ENCODE measurements around the gene SIM1.

SIM1 gene

GRCh38 chr6:100457311-100457990 lies 7.3 kb downstream of the SIM1 start:
- in situ Hi-C loops (cut with MboI; ENCODE audit: low sequenced_read_pairs, unreplicated experiment), result loop anchor here (25.0 kb wide), 1 partner anchor 845 kb away; the partner anchor contains the start of gene PRDM13
- peak; percentile 25 for DNase-seq (ENCODE audit: low spot score)
- no peak for TF ChIP-seq CTCF (IDR thresholded peaks at IDR 0.05; ENCODE audit: borderline replicate concordance, control extremely low read depth, extremely low read depth, insufficient read depth, missing control alignments)

GRCh38 chr6:100456908-100457235 lies 7.8 kb downstream of the SIM1 start:
- no peak for TF ChIP-seq CTCF (IDR thresholded peaks at IDR 0.05; ENCODE audit: borderline replicate concordance, control extremely low read depth, extremely low read depth, insufficient read depth, missing control alignments)
- DNase-seq (ENCODE audit: low spot score), result no peak
- in situ Hi-C loops (cut with MboI; ENCODE audit: low sequenced_read_pairs, unreplicated experiment), result loop anchor here (25.0 kb wide), 1 partner anchor 845 kb away; the partner anchor contains the start of gene PRDM13

GRCh38 chr6:100456141-100456907 lies 8.4 kb downstream of the SIM1 start:
- in situ Hi-C loops (cut with MboI; ENCODE audit: low sequenced_read_pairs, unreplicated experiment), result loop anchor here (25.0 kb wide), 1 partner anchor 844 kb away; the partner anchor contains the start of gene PRDM13
- TF ChIP-seq CTCF (IDR thresholded peaks at IDR 0.05; ENCODE audit: borderline replicate concordance, control extremely low read depth, extremely low read depth, insufficient read depth, missing control alignments), result no peak
- peak; percentile 14 for DNase-seq (ENCODE audit: low spot score)

- no peak for TF ChIP-seq CTCF (IDR thresholded peaks at IDR 0.05; ENCODE audit: borderline replicate concordance, control extremely low read depth, extremely low read depth, insufficient read depth, missing control alignments)
- DNase-seq (ENCODE audit: low spot score), result peak; percentile 20
- in situ Hi-C loops (cut with MboI; ENCODE audit: low sequenced_read_pairs, unreplicated experiment), result loop anchor here (25.0 kb wide), 1 partner anchor 843 kb away; the partner anchor contains the start of gene PRDM13
Observed at GRCh38 chr6:100455230-100456124, 9.2 kb downstream of the SIM1 start.

GRCh38 chr6:100454551-100455229 lies 10.0 kb downstream of the SIM1 start:
- no peak for TF ChIP-seq CTCF (IDR thresholded peaks at IDR 0.05; ENCODE audit: borderline replicate concordance, control extremely low read depth, extremely low read depth, insufficient read depth, missing control alignments)
- peak; percentile 9 for DNase-seq (ENCODE audit: low spot score)
- in situ Hi-C loops (cut with MboI; ENCODE audit: low sequenced_read_pairs, unreplicated experiment), result loop anchor here (25.0 kb wide), 1 partner anchor 842 kb away; the partner anchor contains the start of gene PRDM13

Data from GM13976 (cell line).